SK-N-SH (cell line): ENCODE results near the gene ARAP3. TPM values are rescaled to one million over a fixed set of nuclear protein-coding genes. Genes with fewer than 3 reads are reported as not detected.

ENCODE experiments used
- CTCF ChIA-PET: fragments of 300-600, 350-600 bp; formaldehyde crosslinking; extraction: SDS; loops from one replicate; lab custom pipeline; 2021; lab: Yijun Ruan, JAX
- POLR2A ChIA-PET: fragments of 350-600 bp; sonication (Branson Sonifier 250); formaldehyde crosslinking; extraction: SDS; loops from one replicate; lab custom pipeline; 2020; ENCODE audit warnings: antibody characterized with exemption, inconsistent platforms; lab: Yijun Ruan, JAX
- DNase-seq: peaks from one replicate; pipeline ENCODE4 v3.0.0; 2012
- H2AFZ ChIP-seq: fragments of 200-600 bp; sonication (generic); 2 replicates; pipeline ENCODE4 v1.8.1; 2016; ENCODE audit warnings: antibody characterized with exemption, mild to moderate bottlenecking, low read depth
- H3F3A ChIP-seq: fragments of 200-600 bp; sonication (generic); replicated peaks from 2 replicates; pipeline ENCODE3; 2016; ENCODE audit warnings: antibody characterized with exemption, mild to moderate bottlenecking; ENCODE audit not compliant: insufficient read depth
- H3K27ac ChIP-seq, 2 experiments: fragments of 200-500 bp in 1 of 2; fragments of 200-600 bp in 1 of 2; sonication (Bioruptor generic) in 1 of 2; sonication (generic), shearing (Covaris generic) in 1 of 2; 2 replicates each; pipeline versions ENCODE4 v1.5.1 to v1.6.1; 2014 to 2016; ENCODE audit warnings: low read depth in 2 of 2, inconsistent platforms in 1 of 2, low read length in 1 of 2, mild to moderate bottlenecking in 1 of 2, mixed read lengths in 1 of 2
- H3K27me3 ChIP-seq: fragments of 200-600 bp; sonication (generic), shearing (Covaris generic); 2 replicates; pipeline ENCODE4 v1.6.1; 2016; ENCODE audit warnings: mixed run types; ENCODE audit not compliant: insufficient read depth
- H3K36me3 ChIP-seq, 2 experiments: fragments of 200-500 bp in 1 of 2; fragments of 200-600 bp in 1 of 2; sonication (Bioruptor generic) in 1 of 2; sonication (generic) in 1 of 2; replicated peaks in 1 of 2; 2 replicates each; pipeline versions ENCODE3 to v1.5.1; 2014 to 2016; ENCODE audit warnings: low read length in 1 of 2, mild to moderate bottlenecking in 1 of 2; ENCODE audit not compliant: insufficient read depth in 2 of 2, control insufficient read depth in 1 of 2
- H3K4me1 ChIP-seq, 2 experiments: fragments of 200-500 bp in 1 of 2; fragments of 200-600 bp in 1 of 2; sonication (Bioruptor generic) in 1 of 2; sonication (generic), shearing (Covaris generic) in 1 of 2; 2 replicates each; pipeline versions ENCODE4 v1.5.1 to v1.6.1; 2014 to 2016; ENCODE audit warnings: low read depth in 1 of 2, low read length in 1 of 2, mixed run types in 1 of 2; ENCODE audit not compliant: insufficient read depth in 2 of 2, control insufficient read depth in 1 of 2
- H3K4me2 ChIP-seq: fragments of 200-600 bp; sonication (generic), shearing (Covaris generic); 2 replicates; pipeline ENCODE4 v1.6.1; 2017; ENCODE audit warnings: mixed run types
- H3K4me3 ChIP-seq, 2 experiments: fragments of 200-500 bp in 1 of 2; fragments of 200-600 bp in 1 of 2; sonication (Bioruptor generic) in 1 of 2; sonication (generic), shearing (Covaris generic) in 1 of 2; 2 replicates each; pipeline versions ENCODE4 v1.5.1 to v1.8.1; 2014 to 2016; ENCODE audit warnings: low read depth in 2 of 2, inconsistent platforms in 1 of 2, low read length in 1 of 2, mild to moderate bottlenecking in 1 of 2, mixed read lengths in 1 of 2, moderate library complexity in 1 of 2
- H3K79me2 ChIP-seq: fragments of 200-600 bp; sonication (generic); 2 replicates; pipeline ENCODE4 v1.8.1; 2017; ENCODE audit warnings: mild to moderate bottlenecking; ENCODE audit not compliant: insufficient read depth
- H3K9ac ChIP-seq: fragments of 200-600 bp; sonication (generic); 2 replicates; pipeline ENCODE4 v1.6.1; 2017; ENCODE audit warnings: mixed run types
- H3K9me2 ChIP-seq: fragments of 200-600 bp; sonication (generic); 2 replicates; pipeline ENCODE4 v1.6.1; 2017; ENCODE audit warnings: mixed run types
- H3K9me3 ChIP-seq: fragments of 200-600 bp; sonication (generic); 2 replicates; pipeline ENCODE4 v1.6.1; 2017; ENCODE audit warnings: mixed run types, mild to moderate bottlenecking, moderate library complexity
- H4K20me1 ChIP-seq: fragments of 200-600 bp; sonication (generic); 2 replicates; pipeline ENCODE4 v1.6.1; 2017; ENCODE audit warnings: mild to moderate bottlenecking, mixed run types; ENCODE audit not compliant: insufficient read depth
- CTCF ChIP-seq: fragments of 200-600 bp; sonication (generic); IDR thresholded peaks from 2 replicates; pipeline ENCODE4 v1.6.1; 2017; ENCODE audit warnings: antibody characterized with exemption, mild to moderate bottlenecking, moderate library complexity
- ELF1 ChIP-seq: IDR thresholded peaks from 2 replicates; pipeline ENCODE4 v1.4.0; 2012
- EZH2phosphoT487 ChIP-seq: fragments of 200-600 bp; sonication (generic); IDR thresholded peaks from 2 replicates; pipeline ENCODE4 v1.6.1; 2017; ENCODE audit warnings: low read depth, mixed run types, mild to moderate bottlenecking, antibody characterized with exemption, moderate library complexity, borderline replicate concordance
- GATA2 ChIP-seq: sonication (generic); formaldehyde crosslinking; IDR thresholded peaks from 2 replicates; pipeline ENCODE4 v1.5.0; 2020; ENCODE audit warnings: mild to moderate bottlenecking, missing genetic modification reagents
- IRF3 ChIP-seq: fragments of 150-350 bp; IDR thresholded peaks from 2 replicates; pipeline ENCODE4 v1.6.1; 2016; ENCODE audit warnings: mild to moderate bottlenecking, low read depth, low read length
- MAX ChIP-seq: IDR thresholded peaks from 2 replicates; pipeline ENCODE4 v1.4.0; 2012; ENCODE audit warnings: low read depth
- PBX3 ChIP-seq: IDR thresholded peaks from 2 replicates; pipeline ENCODE4; 2012
- POLR2AphosphoS5 ChIP-seq: IDR thresholded peaks from 2 replicates; pipeline ENCODE4 v1.6.1; 2012; ENCODE audit warnings: low read depth, low read length
- RAD21 ChIP-seq: IDR thresholded peaks from 2 replicates; pipeline ENCODE4 v1.6.1; 2012; ENCODE audit warnings: mild to moderate bottlenecking, low read length
- RFX5 ChIP-seq: IDR thresholded peaks from 2 replicates; pipeline ENCODE4 v1.6.1; 2012; ENCODE audit warnings: mild to moderate bottlenecking, improper control_type of control experiment, low read length
- RXRA ChIP-seq: IDR thresholded peaks from 2 replicates; pipeline ENCODE4 v1.4.0; 2012; ENCODE audit warnings: low read depth, mild to moderate bottlenecking, borderline replicate concordance
- SMC3 ChIP-seq: IDR thresholded peaks from 2 replicates; pipeline ENCODE4 v1.6.1; 2012; ENCODE audit warnings: low read depth, low read length, improper control_type of control experiment
- TCF12 ChIP-seq: IDR thresholded peaks from 2 replicates; pipeline ENCODE4 v1.4.0; 2012
- WGBS: methylation state at CpG from one replicate; pipeline ENCODE4 v1.1.6; 2017; ENCODE audit warnings: low lambda C conversion rate; 5-methylcytosine and 5-hydroxymethylcytosine counted together
- polyA plus RNA-seq, 3 experiments: library from polyadenylated mRNA; depleted of rRNA; stranded (reverse); fragments of >200 nt; gene quantifications; 2 replicates each; pipeline ENCODE4 v1.2.3, GENCODE V29; 2012

Gene ARAP3
- polyA plus RNA-seq, 1 of the 3 experiments (the other 2 are of a cell fraction), result 6.5 TPM

GRCh38 chr5:141665995-141666940 is 15.8 kb downstream of the ARAP3 start:
- ChIA-PET POLR2A (no interaction called here), CTCF (interaction anchor here (0.6 to 3.4 kb wide), 14 partner anchors 14 to 332 kb away, joined by 3 to 55 read pairs (median 5); partner anchors contain the start of genes DIAPH1, FCHSD1, PCDH1 and PCDH12)
- H3K4me1 ChIP-seq, result no peaks in the 10 kb centered on the region; a peak in 1 of 4 replicates

GRCh38 chr5:141664733-141665461 is 17.1 kb downstream of the ARAP3 start:
- H3K4me3 ChIP-seq, result no peak overlapping the region; a peak in 1 of 4 replicates
- no peaks in the 10 kb centered on the region for H4K20me1 ChIP-seq
- peaks cover 20 to 33% of the 10 kb centered on the region in 2 experiments for H3K36me3 ChIP-seq
- no peak overlapping the region for H3K4me2 ChIP-seq
- no peaks in the 10 kb centered on the region for H3K27me3 ChIP-seq
- H3K9ac ChIP-seq, result no peak overlapping the region
- peak; percentile 90 for DNase-seq
- no peaks in the 10 kb centered on the region for H3K79me2 ChIP-seq
- no peak overlapping the region for H2AFZ ChIP-seq
- no peak overlapping the region for H3K27ac ChIP-seq
- no peaks in the 10 kb centered on the region; a peak in 1 of 4 replicates for H3K4me1 ChIP-seq
- TF ChIP-seq SMC3, result peak; percentile 67
- TF ChIP-seq PBX3, result no peak
- TF ChIP-seq POLR2AphosphoS5, result no peak
- TF ChIP-seq EZH2phosphoT487, result no peak
- peak; percentile 83 for TF ChIP-seq RAD21
- TF ChIP-seq MAX, result no peak
- TF ChIP-seq CTCF, result peak; percentile 89
- TF ChIP-seq ELF1, result peak; percentile 52; the same call in 1 of the 2 replicates
- TF ChIP-seq, all 33 proteins: peak for 4
- ChIA-PET POLR2A (interaction anchor here (1.2 kb wide), 1 partner anchor 16 kb away, joined by 5 read pairs; no protein-coding TSS in a partner anchor), CTCF (interaction anchor here (0.6 to 3.4 kb wide), 42 partner anchors 8 to 333 kb away, joined by 3 to 55 read pairs (median 4); partner anchors contain the start of genes DIAPH1, FCHSD1, PCDH1 and PCDH12)
- Histone ChIP-seq H3K9me2 (no peaks in the 10 kb centered on the region), H3K9me3 (no peaks in the 10 kb centered on the region), H3F3A (peaks cover 6% of the 10 kb centered on the region)
- 48% methylated on average over 8 of the region's 13 CpGs for WGBS

More at GRCh38 chr5:141665995-141666940, 15.8 kb downstream of the ARAP3 start:
- no peak for DNase-seq
- Histone ChIP-seq H2AFZ (no peak overlapping the region), H3K4me3 (no peak overlapping the region), H3K27me3 (no peaks in the 10 kb centered on the region), H3K36me3 (peaks cover 17 to 34% of the 10 kb centered on the region in 2 experiments), H3K9ac (no peak overlapping the region), H3K4me2 (no peak overlapping the region), H4K20me1 (no peaks in the 10 kb centered on the region), H3K27ac (no peak overlapping the region), H3K9me3 (no peaks in the 10 kb centered on the region), H3K9me2 (no peaks in the 10 kb centered on the region), H3F3A (peaks cover 6% of the 10 kb centered on the region), H3K79me2 (no peaks in the 10 kb centered on the region)
- WGBS, result 93% methylated on average over 18 of the region's 18 CpGs
- TF ChIP-seq GATA2 (CRISPR knock-in tag) (no peak), RFX5 (no peak), IRF3 (no peak), RXRA (no peak), TCF12 (no peak)
